GM12873 (cell line): Measurements from ENCODE around the gene GON4L.

Experiments
- CTCF ChIP-seq: IDR thresholded peaks from 2 replicates; pipeline ENCODE4 v1.5.1; 2012; ENCODE audit warnings: low read depth, mild to moderate bottlenecking, moderate library complexity, low read length, control low read depth; ENCODE audit not compliant: insufficient read depth; ENCODE audit errors: missing control alignments

GON4L gene

GRCh38 chr1:155709391-155709790 is 147.6 kb downstream of the GON4L start:
- no peak for TF ChIP-seq CTCF

GRCh38 chr1:155706139-155706538 is 150.9 kb downstream of the GON4L start:
- no peak for TF ChIP-seq CTCF

- no peak for TF ChIP-seq CTCF
These were observed 153.8 kb downstream of the GON4L start for GRCh38 chr1:155703216-155703615.
